ENCODE data around the gene AKAP12. TPM values are rescaled to one million over a fixed set of nuclear protein-coding genes. Genes with fewer than 3 reads are reported as not detected.
A peak's percentile ranks its signal among the peaks of the same experiment; 100 is the strongest.

The AKAP12 gene, protein sequence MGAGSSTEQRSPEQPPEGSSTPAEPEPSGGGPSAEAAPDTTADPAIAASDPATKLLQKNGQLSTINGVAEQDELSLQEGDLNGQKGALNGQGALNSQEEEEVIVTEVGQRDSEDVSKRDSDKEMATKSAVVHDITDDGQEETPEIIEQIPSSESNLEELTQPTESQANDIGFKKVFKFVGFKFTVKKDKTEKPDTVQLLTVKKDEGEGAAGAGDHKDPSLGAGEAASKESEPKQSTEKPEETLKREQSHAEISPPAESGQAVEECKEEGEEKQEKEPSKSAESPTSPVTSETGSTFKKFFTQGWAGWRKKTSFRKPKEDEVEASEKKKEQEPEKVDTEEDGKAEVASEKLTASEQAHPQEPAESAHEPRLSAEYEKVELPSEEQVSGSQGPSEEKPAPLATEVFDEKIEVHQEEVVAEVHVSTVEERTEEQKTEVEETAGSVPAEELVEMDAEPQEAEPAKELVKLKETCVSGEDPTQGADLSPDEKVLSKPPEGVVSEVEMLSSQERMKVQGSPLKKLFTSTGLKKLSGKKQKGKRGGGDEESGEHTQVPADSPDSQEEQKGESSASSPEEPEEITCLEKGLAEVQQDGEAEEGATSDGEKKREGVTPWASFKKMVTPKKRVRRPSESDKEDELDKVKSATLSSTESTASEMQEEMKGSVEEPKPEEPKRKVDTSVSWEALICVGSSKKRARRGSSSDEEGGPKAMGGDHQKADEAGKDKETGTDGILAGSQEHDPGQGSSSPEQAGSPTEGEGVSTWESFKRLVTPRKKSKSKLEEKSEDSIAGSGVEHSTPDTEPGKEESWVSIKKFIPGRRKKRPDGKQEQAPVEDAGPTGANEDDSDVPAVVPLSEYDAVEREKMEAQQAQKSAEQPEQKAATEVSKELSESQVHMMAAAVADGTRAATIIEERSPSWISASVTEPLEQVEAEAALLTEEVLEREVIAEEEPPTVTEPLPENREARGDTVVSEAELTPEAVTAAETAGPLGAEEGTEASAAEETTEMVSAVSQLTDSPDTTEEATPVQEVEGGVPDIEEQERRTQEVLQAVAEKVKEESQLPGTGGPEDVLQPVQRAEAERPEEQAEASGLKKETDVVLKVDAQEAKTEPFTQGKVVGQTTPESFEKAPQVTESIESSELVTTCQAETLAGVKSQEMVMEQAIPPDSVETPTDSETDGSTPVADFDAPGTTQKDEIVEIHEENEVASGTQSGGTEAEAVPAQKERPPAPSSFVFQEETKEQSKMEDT (N-terminal part only)
- 10 to 100 TPM in 9 of 10 donors, 1 to 10 TPM in 1; 9.9 to 43.3 (median 13.2) TPM for total RNA-seq
- polyA plus RNA-seq, result 1 to 10 TPM; 5.7 to 6.0 TPM
- long read RNA-seq, donor 1, partial matches to known transcripts, result 6 of 10 reads
- long read RNA-seq, donor 1, other reads (novel, unspliced or antisense), result 4 of 10 reads
- long read RNA-seq, donor 2, full-length matches to known transcripts, result 1 of 8 reads
- long read RNA-seq, donor 2, partial matches to known transcripts, result 6 of 8 reads
- long read RNA-seq, donor 2, other reads (novel, unspliced or antisense), result 1 of 8 reads
- long read RNA-seq, donor 3, partial matches to known transcripts, result 39 of 48 reads
- long read RNA-seq, donor 3, other reads (novel, unspliced or antisense), result 9 of 48 reads

DNA sequence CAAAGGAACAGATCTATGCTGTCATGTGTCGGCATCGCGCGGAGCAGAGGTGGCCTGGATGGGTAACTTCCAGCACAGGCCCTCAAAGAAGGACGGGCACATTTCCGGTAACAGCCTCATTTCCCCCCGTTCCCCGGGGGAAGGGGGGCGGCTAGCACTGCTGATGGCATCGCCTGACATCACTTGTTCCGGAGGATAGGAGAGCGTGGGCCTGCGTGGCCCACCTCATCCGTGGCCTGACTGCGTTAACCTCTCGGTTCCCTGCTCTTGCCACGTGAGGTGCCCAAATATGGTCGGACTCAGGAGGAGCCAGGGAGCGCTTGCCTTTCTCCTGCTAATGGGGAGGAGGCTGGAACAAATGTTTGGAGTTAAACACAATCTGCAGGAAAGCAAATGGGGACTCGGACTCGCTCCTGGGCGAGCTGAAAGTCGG is at the start of gene AKAP12:
Gene AKAP12, plus strand, starts transcription at position 365 of the 433 bp plus-strand sequence. CDS start 596 bp downstream, outside the sequence.
- Histone ChIP-seq H3K9me3 (no peaks in the 10 kb centered on the region), H3K4me3 (peak within 1 kb of the TSS; percentile 68 to 94 (median 77)), H3K36me3 (no peaks in the 10 kb centered on the region), H3K27me3 (peaks cover 0 to 57% (median 7%) of the 10 kb centered on the region in 7 donors), H3K27ac (peak within 1 kb of the TSS; percentile 77 to 89 (median 84)), H3K4me1 (peaks cover 4 to 32% (median 11%) of the 10 kb centered on the region in 9 donors)
- 18 to 22% methylated on average over 23 of the region's 23 CpGs for WGBS, 2 donors
- TF ChIP-seq, protein P1, sequence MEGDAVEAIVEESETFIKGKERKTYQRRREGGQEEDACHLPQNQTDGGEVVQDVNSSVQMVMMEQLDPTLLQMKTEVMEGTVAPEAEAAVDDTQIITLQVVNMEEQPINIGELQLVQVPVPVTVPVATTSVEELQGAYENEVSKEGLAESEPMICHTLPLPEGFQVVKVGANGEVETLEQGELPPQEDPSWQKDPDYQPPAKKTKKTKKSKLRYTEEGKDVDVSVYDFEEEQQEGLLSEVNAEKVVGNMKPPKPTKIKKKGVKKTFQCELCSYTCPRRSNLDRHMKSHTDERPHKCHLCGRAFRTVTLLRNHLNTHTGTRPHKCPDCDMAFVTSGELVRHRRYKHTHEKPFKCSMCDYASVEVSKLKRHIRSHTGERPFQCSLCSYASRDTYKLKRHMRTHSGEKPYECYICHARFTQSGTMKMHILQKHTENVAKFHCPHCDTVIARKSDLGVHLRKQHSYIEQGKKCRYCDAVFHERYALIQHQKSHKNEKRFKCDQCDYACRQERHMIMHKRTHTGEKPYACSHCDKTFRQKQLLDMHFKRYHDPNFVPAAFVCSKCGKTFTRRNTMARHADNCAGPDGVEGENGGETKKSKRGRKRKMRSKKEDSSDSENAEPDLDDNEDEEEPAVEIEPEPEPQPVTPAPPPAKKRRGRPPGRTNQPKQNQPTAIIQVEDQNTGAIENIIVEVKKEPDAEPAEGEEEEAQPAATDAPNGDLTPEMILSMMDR (IDR thresholded peaks at IDR 0.05), result no peak
- DNase-seq (peak; percentile 27 to 33), ATAC-seq (peak; percentile 44 to 70 (median 56))
- intact Hi-C loops (cut with DNase I), result loop anchor here in 8 of 10 donors (2.0 to 10.0 kb wide), 8 partner anchors 58 to 225 kb away; no protein-coding TSS in a partner anchor

DNA sequence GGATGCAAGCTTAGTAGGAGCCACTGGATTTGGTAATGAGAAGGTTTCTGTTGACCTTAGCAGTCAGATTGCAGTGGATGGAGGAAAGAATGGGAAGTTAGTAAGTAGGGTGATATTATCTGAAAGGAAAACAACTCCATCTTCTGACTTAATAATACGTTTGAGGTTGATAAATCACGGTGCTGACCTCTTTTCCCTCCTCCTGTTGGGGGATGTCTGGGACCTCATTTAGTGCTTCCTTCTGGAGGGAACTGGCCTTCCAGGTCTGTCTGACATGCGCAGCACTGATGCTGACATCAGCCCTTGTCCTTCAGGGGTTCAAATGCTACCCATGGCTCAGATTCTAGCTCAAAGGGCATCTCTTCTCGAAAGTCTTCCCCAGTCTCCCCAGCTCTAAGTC is 48.2 kb upstream of the AKAP12 start:
- H3K27me3 ChIP-seq, result no peaks in the 10 kb centered on the region
- no peak overlapping the region for H3K4me3 ChIP-seq
- no peaks in the 10 kb centered on the region for H3K36me3 ChIP-seq
- H3K4me1 ChIP-seq, result peaks cover 0 to 5% (median 0%) of the 10 kb centered on the region in 9 donors
- H3K9me3 ChIP-seq, result no peaks in the 10 kb centered on the region
- H3K27ac ChIP-seq, result no peak overlapping the region
- no peak for ATAC-seq
- intact Hi-C loops (cut with DNase I), result no loop called here
- 62 to 63% methylated on average over 4 of the region's 4 CpGs for WGBS, 2 donors
- DNase-seq, result no peak
- TF ChIP-seq, protein P1 (IDR thresholded peaks at IDR 0.05), result no peak

DNA sequence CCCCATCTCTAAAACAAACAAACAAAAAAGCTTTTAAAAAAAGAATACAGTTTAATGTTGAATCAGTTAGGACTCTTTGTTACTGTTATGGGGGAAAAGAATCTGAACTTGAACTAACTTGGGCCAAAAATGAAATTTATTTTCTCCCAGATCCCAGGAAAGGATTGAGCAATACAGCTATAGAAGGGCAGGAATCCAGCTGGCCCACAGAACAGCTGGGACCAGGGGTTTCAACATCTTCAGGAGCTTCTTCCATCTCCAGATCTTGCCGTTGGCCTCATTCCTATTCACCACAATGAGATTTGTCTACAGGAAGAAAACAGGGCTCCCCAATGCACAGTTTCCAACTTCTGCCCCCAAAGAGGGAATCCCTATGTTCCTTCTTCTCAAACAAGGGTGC is 43.2 kb upstream of the AKAP12 start:
- no peak overlapping the region for H3K4me3 ChIP-seq
- peak overlapping the region in 1 of 10 donors; percentile 31 for H3K27ac ChIP-seq
- no peaks in the 10 kb centered on the region for H3K9me3 ChIP-seq
- 77 to 88% methylated on average over 1 of the region's 1 CpG for WGBS, 2 donors
- no peaks in the 10 kb centered on the region for H3K27me3 ChIP-seq
- intact Hi-C loops (cut with DNase I), result no loop called here
- ATAC-seq (peak in 3 of 8 donors; percentile 42 to 71 (median 49)), DNase-seq (no peak)
- peaks cover 0 to 5% (median 0%) of the 10 kb centered on the region in 9 donors for H3K4me1 ChIP-seq
- H3K36me3 ChIP-seq, result no peaks in the 10 kb centered on the region
- TF ChIP-seq, protein P1 (IDR thresholded peaks at IDR 0.05), result no peak

All from heart right ventricle (tissue), 16 donors.